SKM-1 treated with dmso at 0.1 percent for 144 hours (cell line): Measurements from ENCODE around the gene SPSB4.

Source experiments
- DNase-seq: peaks from one replicate; lab custom pipeline; 2025; ENCODE audit not compliant: unreplicated experiment; lab: John Stamatoyannopoulos, UW

Gene SPSB4

GRCh38 chr3:141150081-141150830, 99.1 kb downstream of the SPSB4 start:
- DNase-seq: no peak

GRCh38 chr3:141150931-141151330, 99.8 kb downstream of the SPSB4 start:
- no peak for DNase-seq

- DNase-seq: no peak
Observed at GRCh38 chr3:141151439-141151838, 100.3 kb downstream of the SPSB4 start.

- DNase-seq: no peak
Observed at GRCh38 chr3:141152130-141152529, 101.0 kb downstream of the SPSB4 start.

- DNase-seq: no peak
Observed at GRCh38 chr3:141152801-141153678, 101.9 kb downstream of the SPSB4 start.

GRCh38 chr3:141153679-141153966, 102.5 kb downstream of the SPSB4 start:
- DNase-seq: no peak

GRCh38 chr3:141164852-141165251, 113.7 kb downstream of the SPSB4 start:
- no peak for DNase-seq

- DNase-seq: no peak
Observed at GRCh38 chr3:141167681-141168080, 116.5 kb downstream of the SPSB4 start.

GRCh38 chr3:141170678-141171295, 119.6 kb downstream of the SPSB4 start:
- DNase-seq: no peak

GRCh38 chr3:141174674-141175073, 123.5 kb downstream of the SPSB4 start:
- no peak for DNase-seq

GRCh38 chr3:141176775-141177174, 125.6 kb downstream of the SPSB4 start:
- DNase-seq: no peak

GRCh38 chr3:141178026-141178425, 126.9 kb downstream of the SPSB4 start:
- no peak for DNase-seq

- no peak for DNase-seq
Observed at GRCh38 chr3:141178551-141178950, 127.4 kb downstream of the SPSB4 start.

- DNase-seq: no peak
Observed at GRCh38 chr3:141179983-141180382, 128.8 kb downstream of the SPSB4 start.

GRCh38 chr3:141181196-141181595, 130.0 kb downstream of the SPSB4 start:
- DNase-seq: no peak

GRCh38 chr3:141181819-141182218, 130.7 kb downstream of the SPSB4 start:
- no peak for DNase-seq

- DNase-seq: no peak
Observed at GRCh38 chr3:141183606-141184005, 132.5 kb downstream of the SPSB4 start.

- DNase-seq: no peak
Observed at GRCh38 chr3:141184430-141184829, 133.3 kb downstream of the SPSB4 start.

- no peak for DNase-seq
Observed at GRCh38 chr3:141191097-141191749, 140.1 kb downstream of the SPSB4 start.

- peak; percentile 80 for DNase-seq
Observed at GRCh38 chr3:141192345-141192744, 141.2 kb downstream of the SPSB4 start.

GRCh38 chr3:141193066-141193830, 142.1 kb downstream of the SPSB4 start:
- no peak for DNase-seq
